Mesenchymal stem cell (in vitro differentiated cells and primary cell): ENCODE data around the gene OVAAL.

Experiments
- DNase-seq: peaks from one replicate; pipeline ENCODE4 v3.0.0-alpha.2; 2013
- H2AFZ ChIP-seq: one replicate; pipeline ENCODE4 v1.6.1; 2013; ENCODE audit warnings: low read depth, mild to moderate bottlenecking, control low read depth, inconsistent platforms, low read length, moderate library complexity
- H2AK5ac ChIP-seq: 2 replicates; pipeline ENCODE4 v1.6.1; 2013; ENCODE audit warnings: low read length, moderate library complexity, mild to moderate bottlenecking, inconsistent platforms; ENCODE audit not compliant: severe bottlenecking
- H2BK120ac ChIP-seq: one replicate; pipeline ENCODE4 v1.6.1; 2013; ENCODE audit warnings: low read depth, mild to moderate bottlenecking, inconsistent platforms, low read length, moderate library complexity
- H2BK12ac ChIP-seq, 2 experiments: one replicate each; pipeline ENCODE4 v1.6.1; 2013; ENCODE audit warnings: inconsistent platforms in 2 of 2, low read length in 2 of 2, mild to moderate bottlenecking in 2 of 2, moderate library complexity in 2 of 2, control low read depth in 1 of 2
- H2BK15ac ChIP-seq: one replicate; pipeline ENCODE4 v1.6.1; 2013; ENCODE audit warnings: mild to moderate bottlenecking, low read depth, inconsistent platforms; ENCODE audit not compliant: poor library complexity, severe bottlenecking
- H2BK5ac ChIP-seq: 2 replicates; pipeline ENCODE4 v1.6.1; 2013; ENCODE audit warnings: low read depth, mild to moderate bottlenecking, low read length, control low read depth, inconsistent platforms; ENCODE audit not compliant: poor library complexity, severe bottlenecking
- H3K14ac ChIP-seq, 2 experiments: one replicate each; pipeline ENCODE4 v1.6.1; 2013; ENCODE audit warnings: inconsistent platforms in 2 of 2, low read length in 2 of 2, control low read depth in 1 of 2, mild to moderate bottlenecking in 1 of 2, moderate library complexity in 1 of 2
- H3K18ac ChIP-seq, 2 experiments: one replicate each; pipeline ENCODE4 v1.6.1; 2013; ENCODE audit warnings: inconsistent platforms in 2 of 2, low read length in 2 of 2, control low read depth in 1 of 2, low read depth in 1 of 2, mild to moderate bottlenecking in 1 of 2
- H3K23ac ChIP-seq, 2 experiments: one replicate each; pipeline ENCODE4 v1.6.1; 2013; ENCODE audit warnings: inconsistent platforms in 2 of 2, low read length in 2 of 2, mild to moderate bottlenecking in 2 of 2, moderate library complexity in 2 of 2, control low read depth in 1 of 2
- H3K27ac ChIP-seq: 2 replicates; pipeline ENCODE4 v1.5.1; 2013; ENCODE audit warnings: mild to moderate bottlenecking, moderate library complexity, low read length, control low read depth, inconsistent platforms; ENCODE audit not compliant: poor library complexity, severe bottlenecking
- H3K27me3 ChIP-seq, 2 experiments: 2 replicates each; pipeline versions ENCODE4 v1.6.1 to v1.7.0; 2013; ENCODE audit warnings: low read length in 2 of 2, mild to moderate bottlenecking in 2 of 2, moderate library complexity in 2 of 2, control low read depth in 1 of 2, inconsistent platforms in 1 of 2; ENCODE audit not compliant: control insufficient read depth in 1 of 2, insufficient read depth in 1 of 2
- H3K36me3 ChIP-seq, 2 experiments: 2 replicates each; pipeline versions ENCODE4 v1.6.1 to v1.7.0; 2013; ENCODE audit warnings: low read length in 2 of 2, control low read depth in 1 of 2, inconsistent platforms in 1 of 2, low read depth in 1 of 2, mild to moderate bottlenecking in 1 of 2; ENCODE audit not compliant: insufficient read depth in 2 of 2, control insufficient read depth in 1 of 2
- H3K4ac ChIP-seq, 2 experiments: one replicate each; pipeline ENCODE4 v1.6.1; 2013; ENCODE audit warnings: inconsistent platforms in 2 of 2, low read length in 2 of 2, mild to moderate bottlenecking in 2 of 2, moderate library complexity in 2 of 2, control low read depth in 1 of 2, low read depth in 1 of 2
- H3K4me1 ChIP-seq: 2 replicates; pipeline ENCODE4 v1.6.1; 2013; ENCODE audit warnings: low read depth, low read length, control low read depth; ENCODE audit not compliant: control insufficient read depth, insufficient read depth
- H3K4me2 ChIP-seq: 2 replicates; pipeline ENCODE4 v1.6.1; 2013; ENCODE audit warnings: low read length, mild to moderate bottlenecking, inconsistent platforms; ENCODE audit not compliant: poor library complexity, severe bottlenecking
- H3K4me3 ChIP-seq, 2 experiments: 2 replicates each; pipeline versions ENCODE4 v1.5.1 to v1.7.0; 2013; ENCODE audit warnings: low read length in 2 of 2, mild to moderate bottlenecking in 2 of 2, control low read depth in 1 of 2, low read depth in 1 of 2; ENCODE audit not compliant: insufficient read depth in 1 of 2
- H3K79me1 ChIP-seq: replicated peaks from 2 replicates; pipeline ENCODE4 v1.6.1; 2013; ENCODE audit warnings: mild to moderate bottlenecking, control low read depth, low read length, inconsistent platforms; ENCODE audit not compliant: poor library complexity, severe bottlenecking
- H3K9ac ChIP-seq: 2 replicates; pipeline ENCODE4 v1.7.0; 2013; ENCODE audit warnings: mild to moderate bottlenecking, low read length, moderate library complexity
- H3K9me3 ChIP-seq: 2 replicates; pipeline ENCODE4 v1.7.0; 2013; ENCODE audit warnings: mild to moderate bottlenecking, low read length; ENCODE audit not compliant: control insufficient read depth
- H4K8ac ChIP-seq: one replicate; pipeline ENCODE4 v1.6.1; 2013; ENCODE audit warnings: inconsistent platforms, mild to moderate bottlenecking, low read length, moderate library complexity
- H4K91ac ChIP-seq: one replicate; pipeline ENCODE4 v1.6.1; 2013; ENCODE audit warnings: mild to moderate bottlenecking, low read length, inconsistent platforms
- WGBS: methylation state at CpG from one replicate; pipeline ENCODE4 v1.1.7; 2013; ENCODE audit warnings: mixed read lengths; 5-methylcytosine and 5-hydroxymethylcytosine counted together

OVAAL gene

GRCh38 chr1:180534214-180534613 is 24.6 kb upstream of the OVAAL start:
- Histone ChIP-seq H2BK15ac (no peak overlapping the region), H3K4me1 (no peaks in the 10 kb centered on the region), H4K91ac (no peak overlapping the region), H2BK5ac (no peak overlapping the region), H3K9me3 (no peaks in the 10 kb centered on the region), H3K14ac (no peak overlapping the region), H3K4me3 (no peak overlapping the region), H3K27me3 (no peaks in the 10 kb centered on the region), H3K9ac (no peak overlapping the region), H3K23ac (no peak overlapping the region), H2AFZ (no peak overlapping the region), H3K18ac (no peak overlapping the region), H2BK120ac (no peak overlapping the region), H2AK5ac (no peak overlapping the region), H3K27ac (no peak overlapping the region), H2BK12ac (no peak overlapping the region), H3K4me2 (no peak overlapping the region), H4K8ac (no peak overlapping the region), H3K79me1 (no peaks in the 10 kb centered on the region), H3K36me3 (no peaks in the 10 kb centered on the region), H3K4ac (no peak overlapping the region)
- DNase-seq = no peak
- whole genome bisulfite sequencing = 93% methylated on average over 5 of the region's 7 CpGs

- H3K79me1 ChIP-seq = no peaks in the 10 kb centered on the region
- H3K4me1 ChIP-seq = peaks cover 1% of the 10 kb centered on the region
- H3K9ac ChIP-seq = no peak overlapping the region
- H2BK120ac ChIP-seq = no peak overlapping the region
- H3K4me2 ChIP-seq = no peak overlapping the region
- no peak overlapping the region for H2BK5ac ChIP-seq
- no peak overlapping the region for H2BK15ac ChIP-seq
- H3K36me3 ChIP-seq = no peaks in the 10 kb centered on the region
- no peak overlapping the region for H4K91ac ChIP-seq
- 87% methylated on average over 5 of the region's 5 CpGs for WGBS
- H2AFZ ChIP-seq = no peak overlapping the region
- no peaks in the 10 kb centered on the region for H3K9me3 ChIP-seq
- no peak overlapping the region for H3K27ac ChIP-seq
- H3K14ac ChIP-seq = no peak overlapping the region
- H3K27me3 ChIP-seq = no peaks in the 10 kb centered on the region
- H3K23ac ChIP-seq = no peak overlapping the region
- H2AK5ac ChIP-seq = no peak overlapping the region
- H3K4me3 ChIP-seq = no peak overlapping the region
- no peak for DNase-seq
- no peak overlapping the region for H2BK12ac ChIP-seq
- no peak overlapping the region for H4K8ac ChIP-seq
- H3K4ac ChIP-seq = no peak overlapping the region
- H3K18ac ChIP-seq = no peak overlapping the region
These were observed 23.3 kb upstream of the OVAAL start for GRCh38 chr1:180535418-180535999.

- 91% methylated on average over 6 of the region's 7 CpGs for WGBS
- Histone ChIP-seq H3K18ac (no peak overlapping the region), H3K4ac (no peak overlapping the region), H4K91ac (no peak overlapping the region), H2BK5ac (no peak overlapping the region), H3K4me1 (peaks cover 2% of the 10 kb centered on the region), H3K23ac (peak overlapping the region in 1 of 2 experiments; percentile 59), H2BK12ac (no peak overlapping the region), H2AFZ (no peak overlapping the region), H3K27ac (no peak overlapping the region), H3K14ac (peak overlapping the region in 1 of 2 experiments; percentile 55), H3K27me3 (no peaks in the 10 kb centered on the region), H3K9ac (no peak overlapping the region), H3K36me3 (no peaks in the 10 kb centered on the region), H4K8ac (no peak overlapping the region), H2AK5ac (no peak overlapping the region), H2BK15ac (no peak overlapping the region), H3K79me1 (no peaks in the 10 kb centered on the region), H3K4me3 (no peak overlapping the region), H2BK120ac (no peak overlapping the region), H3K9me3 (no peaks in the 10 kb centered on the region), H3K4me2 (no peak overlapping the region)
- no peak for DNase-seq
These were observed 21.9 kb upstream of the OVAAL start for GRCh38 chr1:180536821-180537372.

- H2BK15ac ChIP-seq = no peak overlapping the region
- no peak overlapping the region for H2BK5ac ChIP-seq
- no peak overlapping the region for H3K4me2 ChIP-seq
- H3K23ac ChIP-seq = no peak overlapping the region
- H4K91ac ChIP-seq = no peak overlapping the region
- no peak overlapping the region for H3K9ac ChIP-seq
- H2AK5ac ChIP-seq = no peak overlapping the region
- H3K27ac ChIP-seq = no peak overlapping the region
- no peak overlapping the region for H2AFZ ChIP-seq
- no peak for DNase-seq
- no peak overlapping the region for H3K18ac ChIP-seq
- no peak overlapping the region for H3K4me3 ChIP-seq
- 89% methylated on average over 6 of the region's 7 CpGs for WGBS
- H2BK12ac ChIP-seq = no peak overlapping the region
- H3K79me1 ChIP-seq = no peaks in the 10 kb centered on the region
- no peaks in the 10 kb centered on the region for H3K36me3 ChIP-seq
- no peaks in the 10 kb centered on the region for H3K9me3 ChIP-seq
- H3K4ac ChIP-seq = no peak overlapping the region
- H4K8ac ChIP-seq = no peak overlapping the region
- H3K27me3 ChIP-seq = no peaks in the 10 kb centered on the region
- H2BK120ac ChIP-seq = no peak overlapping the region
- H3K4me1 ChIP-seq = peaks cover 7% of the 10 kb centered on the region
- no peak overlapping the region for H3K14ac ChIP-seq
These were observed 19.6 kb upstream of the OVAAL start for GRCh38 chr1:180539136-180539535.
